ACC112 (cell line): ENCODE results near the gene NDUFV1.
"Not testable (repeated sequence)": the region's sequence is repeated elsewhere in the genome, so short reads cannot be mapped to it uniquely, and the experiment has no call there.

Experiments
- H2AFZ ChIP-seq: fragments of 200-600 bp; sonication (generic); one replicate; pipeline ENCODE4 v1.6.0; 2017; ENCODE audit warnings: antibody characterized with exemption, low read length; ENCODE audit not compliant: unreplicated experiment
- H3K27ac ChIP-seq: fragments of 200-600 bp; sonication (generic); 2 replicates; pipeline ENCODE4 v1.5.1; 2014; ENCODE audit warnings: low read depth, mild to moderate bottlenecking, antibody characterized with exemption, low read length, moderate library complexity
- H3K27me3 ChIP-seq: fragments of 200-600 bp; sonication (generic); 2 replicates; pipeline ENCODE4 v1.6.1; 2014; ENCODE audit warnings: mild to moderate bottlenecking, antibody characterized with exemption, low read length, moderate library complexity, mixed read lengths; ENCODE audit not compliant: insufficient read depth
- H3K36me3 ChIP-seq: fragments of 200-600 bp; sonication (generic); 2 replicates; pipeline ENCODE4 v1.6.1; 2016; ENCODE audit warnings: mild to moderate bottlenecking, antibody characterized with exemption, low read length, moderate library complexity, mixed read lengths; ENCODE audit not compliant: insufficient read depth
- H3K4me1 ChIP-seq: fragments of 200-600 bp; sonication (generic); one replicate; pipeline ENCODE4 v1.6.1; 2016; ENCODE audit warnings: low read length, mixed read lengths; ENCODE audit not compliant: insufficient read depth, unreplicated experiment, control insufficient read depth
- H3K4me3 ChIP-seq: fragments of 200-600 bp; sonication (generic); 2 replicates; pipeline ENCODE4 v1.5.1; 2014; ENCODE audit warnings: mild to moderate bottlenecking, low read depth, low read length
- H3K79me2 ChIP-seq: fragments of 200-600 bp; sonication (generic); one replicate; pipeline ENCODE4 v1.6.0; 2016; ENCODE audit warnings: low read length; ENCODE audit not compliant: control insufficient read depth, unreplicated experiment, insufficient read depth

NDUFV1 gene

DNA sequence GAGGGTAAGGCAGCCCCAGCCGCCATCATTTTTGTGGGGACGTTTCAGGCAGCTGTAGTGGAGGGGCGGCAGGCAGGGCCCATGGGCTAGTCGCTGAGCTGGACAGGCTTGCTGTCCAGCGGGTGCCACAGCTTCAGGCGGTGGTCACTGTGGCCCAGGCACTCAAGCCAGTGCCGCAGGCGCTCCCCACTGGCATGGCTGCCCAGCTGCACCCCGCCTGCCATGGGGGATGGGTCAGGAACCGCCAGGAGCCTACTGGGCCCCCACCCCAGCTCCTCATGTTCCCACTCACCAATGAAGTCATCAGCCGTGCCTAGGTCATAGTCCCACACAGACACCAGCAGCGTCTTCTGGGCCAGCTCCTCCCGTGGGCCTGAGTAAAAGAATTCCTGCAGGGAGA, 6.0 kb downstream of the NDUFV1 start:
- Histone ChIP-seq H3K4me1 (peaks cover 5% of the 10 kb centered on the region), H3K4me3 (no peak overlapping the region), H3K79me2 (peaks cover 6% of the 10 kb centered on the region), H3K27me3 (peaks cover 19% of the 10 kb centered on the region; the same call in 1 of the 2 replicates), H2AFZ (no peak overlapping the region), H3K27ac (no peak overlapping the region), H3K36me3 (peaks cover 8% of the 10 kb centered on the region; the same call in 1 of the 2 replicates)

DNA sequence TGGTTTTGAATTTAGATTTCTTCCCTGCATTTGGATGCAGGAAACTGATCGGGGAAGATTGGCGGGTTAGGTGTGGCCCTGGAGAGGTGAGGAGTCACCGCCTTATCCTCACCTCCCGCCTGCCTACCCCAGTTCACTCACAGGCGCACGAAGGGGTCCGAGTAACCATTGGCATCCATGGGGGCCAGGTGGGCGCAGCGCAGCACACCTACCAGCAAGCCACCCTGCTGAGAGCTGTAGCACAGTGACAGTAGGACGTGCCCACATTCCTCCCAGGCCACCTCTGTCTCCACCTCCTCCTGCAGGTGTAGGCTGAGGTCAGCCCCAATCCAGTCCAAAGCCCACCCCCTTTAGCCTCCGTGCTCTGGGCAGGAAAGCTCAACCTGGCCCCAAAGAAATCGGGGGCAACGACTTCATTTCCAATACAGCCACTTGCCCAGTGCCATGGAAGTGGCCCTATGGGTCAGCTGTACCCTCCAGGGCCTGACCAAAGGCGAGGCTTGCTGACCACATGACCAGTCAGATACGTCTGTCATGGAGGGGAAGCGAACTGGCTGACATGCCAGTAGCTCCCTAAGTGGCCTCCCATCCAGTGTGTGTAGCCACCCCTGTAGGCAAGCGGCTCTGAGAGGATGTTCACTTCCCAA, 6.7 kb downstream of the NDUFV1 start:
- Histone ChIP-seq H2AFZ (no peak overlapping the region), H3K79me2 (no peaks in the 10 kb centered on the region), H3K27me3 (peaks cover 23% of the 10 kb centered on the region; the same call in 1 of the 2 replicates), H3K36me3 (peaks cover 8% of the 10 kb centered on the region; the same call in 1 of the 2 replicates), H3K4me1 (no peaks in the 10 kb centered on the region), H3K4me3 (no peak overlapping the region), H3K27ac (no peak overlapping the region)

GRCh38 chr11:67613960-67614715, 7.4 kb downstream of the NDUFV1 start:
- Histone ChIP-seq H3K36me3 (peaks cover 4% of the 10 kb centered on the region; the same call in 1 of the 2 replicates), H3K27ac (no peak overlapping the region), H3K27me3 (peaks cover 23% of the 10 kb centered on the region; the same call in 1 of the 2 replicates), H3K4me3 (no peak overlapping the region), H3K79me2 (no peaks in the 10 kb centered on the region), H3K4me1 (no peaks in the 10 kb centered on the region), H2AFZ (no peak overlapping the region)

- no peak overlapping the region for H2AFZ ChIP-seq
- no peak overlapping the region for H3K27ac ChIP-seq
- no peaks in the 10 kb centered on the region for H3K4me1 ChIP-seq
- no peaks in the 10 kb centered on the region for H3K79me2 ChIP-seq
- no peak overlapping the region for H3K4me3 ChIP-seq
- H3K27me3 ChIP-seq: peaks cover 23% of the 10 kb centered on the region; the same call in 1 of the 2 replicates
- no peaks in the 10 kb centered on the region; the same call in 1 of the 2 replicates for H3K36me3 ChIP-seq
Measured at GRCh38 chr11:67614730-67615714, 8.3 kb downstream of the NDUFV1 start.

GRCh38 chr11:67615728-67616430, 9.1 kb downstream of the NDUFV1 start:
- Histone ChIP-seq H3K4me1 (no peaks in the 10 kb centered on the region), H2AFZ (no peak overlapping the region), H3K79me2 (no peaks in the 10 kb centered on the region), H3K27ac (no peak overlapping the region), H3K36me3 (no peaks in the 10 kb centered on the region; the same call in 1 of the 2 replicates), H3K27me3 (peaks cover 23% of the 10 kb centered on the region; the same call in 1 of the 2 replicates), H3K4me3 (no peak overlapping the region)

GRCh38 chr11:67616431-67617242, 9.9 kb downstream of the NDUFV1 start:
- Histone ChIP-seq H3K27ac (no peak overlapping the region), H3K27me3 (peaks cover 23% of the 10 kb centered on the region; the same call in 1 of the 2 replicates), H3K36me3 (no peaks in the 10 kb centered on the region; the same call in 1 of the 2 replicates), H2AFZ (no peak overlapping the region), H3K79me2 (no peaks in the 10 kb centered on the region), H3K4me1 (no peaks in the 10 kb centered on the region), H3K4me3 (no peak overlapping the region)

GRCh38 chr11:67617243-67617953, 10.7 kb downstream of the NDUFV1 start:
- Histone ChIP-seq H3K27ac (no peak overlapping the region), H3K4me3 (no peak overlapping the region), H2AFZ (no peak overlapping the region), H3K4me1 (no peaks in the 10 kb centered on the region), H3K79me2 (no peaks in the 10 kb centered on the region), H3K36me3 (no peaks in the 10 kb centered on the region), H3K27me3 (peaks cover 23% of the 10 kb centered on the region; the same call in 1 of the 2 replicates)

DNA sequence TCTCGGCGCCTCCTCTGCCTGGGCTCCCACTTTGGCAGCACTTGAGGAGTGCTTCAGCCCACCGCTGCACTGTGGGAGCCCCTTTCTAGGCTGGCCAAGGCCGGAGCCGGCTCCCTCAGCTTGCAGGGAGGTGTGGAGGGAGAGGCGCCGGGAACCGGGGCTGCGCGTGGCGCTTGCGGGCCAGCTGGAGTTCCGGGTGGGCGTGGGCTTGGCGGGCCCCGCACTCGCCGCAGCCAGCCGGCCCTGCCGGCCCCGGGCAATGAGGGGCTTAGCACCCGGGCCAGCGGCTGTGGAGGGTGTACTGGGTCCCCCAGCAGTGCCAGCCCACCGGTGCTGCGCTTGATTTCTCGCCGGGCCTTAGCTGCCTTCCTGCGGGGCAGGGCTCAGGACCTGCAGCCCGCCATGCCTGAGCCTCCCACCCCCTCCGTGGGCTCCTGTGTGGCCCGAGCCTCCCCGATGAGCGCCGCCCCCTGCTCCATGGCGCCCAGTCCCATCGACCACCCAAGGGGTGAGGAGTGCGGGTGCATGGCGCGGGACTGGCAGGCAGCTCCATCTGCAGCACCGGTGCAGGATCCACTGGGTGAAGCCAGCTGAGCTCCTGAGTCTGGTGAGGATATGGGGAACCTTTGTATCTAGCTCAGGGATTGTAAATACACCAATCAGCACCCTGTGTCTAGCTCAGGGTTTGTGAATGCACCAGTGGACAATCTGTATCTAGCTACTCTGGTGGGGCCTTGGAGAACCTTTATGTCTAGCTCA, 12.3 kb downstream of the NDUFV1 start:
- peaks cover 23% of the 10 kb centered on the region; the same call in 1 of the 2 replicates for H3K27me3 ChIP-seq
- H3K4me3 ChIP-seq, H3K79me2 ChIP-seq, H3K36me3 ChIP-seq, H3K4me1 ChIP-seq, H2AFZ ChIP-seq, H3K27ac ChIP-seq: not testable (repeated sequence)
